Hematopoietic multipotent progenitor cell (in vitro differentiated cells): ENCODE data around the gene PRSS8. TPM values are rescaled to one million over a fixed set of nuclear protein-coding genes. Genes with fewer than 3 reads are reported as not detected.

Experiments used
- DNase-seq, 3 donors: peaks; one replicate each; pipeline ENCODE4 v3.0.0-alpha.2; 2011 to 2015; ENCODE audit warnings: low read depth in 2 of 3, low spot score in 2 of 3
- total RNA-seq: library from RNA; depleted of rRNA; stranded (reverse); fragments of >200 nt; gene quantifications from one replicate; pipeline ENCODE4 v1.2.3, GENCODE V29; 2012

PRSS8 gene
- total RNA-seq, 1 donor: not detected

DNA sequence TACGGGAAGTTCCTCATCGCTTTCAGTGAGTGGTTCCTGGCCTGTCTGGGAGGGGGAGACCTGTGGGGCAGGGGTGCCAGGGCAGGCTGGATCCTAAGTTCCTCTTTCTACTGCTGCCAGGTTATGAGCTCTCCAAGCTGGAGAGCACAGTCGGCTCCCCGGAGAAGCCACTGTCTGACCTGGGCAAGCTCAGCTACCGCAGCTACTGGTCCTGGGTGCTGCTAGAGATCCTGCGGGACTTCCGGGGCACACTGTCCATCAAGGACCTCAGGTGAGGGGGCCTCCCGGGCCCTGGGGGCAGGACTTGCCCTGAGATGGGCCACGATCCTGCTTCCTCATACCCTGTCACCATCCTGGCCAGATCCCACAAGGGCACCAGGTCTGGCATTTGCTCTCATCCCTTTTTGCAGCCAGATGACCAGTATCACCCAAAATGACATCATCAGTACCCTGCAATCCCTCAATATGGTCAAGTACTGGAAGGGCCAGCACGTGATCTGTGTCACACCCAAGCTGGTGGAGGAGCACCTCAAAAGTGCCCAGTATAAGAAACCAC, 5.1 kb downstream of the PRSS8 start:
- DNase-seq: peak in 2 of 3 donors; percentile 71 to 80

DNA sequence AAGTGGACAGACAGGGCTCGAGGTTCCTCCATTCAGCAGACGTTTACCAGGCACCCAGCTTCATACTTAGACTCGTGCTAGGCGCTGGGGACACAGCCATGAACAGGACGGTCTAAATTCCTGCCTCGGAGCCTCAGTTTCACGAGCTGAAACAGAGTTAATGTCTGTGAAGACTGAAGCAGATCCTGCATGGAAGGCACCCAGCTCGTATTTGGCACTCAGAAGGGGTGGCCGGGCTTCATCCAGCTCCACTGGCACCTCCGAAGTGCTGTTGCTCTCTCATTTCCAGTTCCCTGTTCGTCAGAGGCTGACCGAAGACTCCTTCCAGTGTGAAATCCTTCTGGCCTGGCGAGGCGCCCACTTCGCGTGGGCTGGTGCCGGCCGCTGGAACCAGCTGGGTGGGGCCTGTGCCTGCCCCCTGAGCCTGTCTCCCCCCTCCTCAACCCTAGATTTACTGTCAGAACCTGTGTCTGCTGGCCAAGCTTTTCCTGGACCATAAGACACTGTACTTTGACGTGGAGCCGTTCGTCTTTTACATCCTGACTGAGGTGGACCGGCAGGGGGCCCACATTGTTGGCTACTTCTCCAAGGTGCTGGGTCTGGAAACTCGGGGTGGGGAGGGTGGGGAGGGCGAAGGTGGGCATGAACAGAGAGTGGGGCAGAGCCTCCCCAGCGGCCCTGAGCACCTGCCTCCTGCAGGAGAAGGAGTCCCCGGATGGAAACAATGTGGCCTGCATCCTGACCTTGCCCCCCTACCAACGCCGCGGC, 5.8 kb downstream of the PRSS8 start:
- DNase-seq: no peak

DNA sequence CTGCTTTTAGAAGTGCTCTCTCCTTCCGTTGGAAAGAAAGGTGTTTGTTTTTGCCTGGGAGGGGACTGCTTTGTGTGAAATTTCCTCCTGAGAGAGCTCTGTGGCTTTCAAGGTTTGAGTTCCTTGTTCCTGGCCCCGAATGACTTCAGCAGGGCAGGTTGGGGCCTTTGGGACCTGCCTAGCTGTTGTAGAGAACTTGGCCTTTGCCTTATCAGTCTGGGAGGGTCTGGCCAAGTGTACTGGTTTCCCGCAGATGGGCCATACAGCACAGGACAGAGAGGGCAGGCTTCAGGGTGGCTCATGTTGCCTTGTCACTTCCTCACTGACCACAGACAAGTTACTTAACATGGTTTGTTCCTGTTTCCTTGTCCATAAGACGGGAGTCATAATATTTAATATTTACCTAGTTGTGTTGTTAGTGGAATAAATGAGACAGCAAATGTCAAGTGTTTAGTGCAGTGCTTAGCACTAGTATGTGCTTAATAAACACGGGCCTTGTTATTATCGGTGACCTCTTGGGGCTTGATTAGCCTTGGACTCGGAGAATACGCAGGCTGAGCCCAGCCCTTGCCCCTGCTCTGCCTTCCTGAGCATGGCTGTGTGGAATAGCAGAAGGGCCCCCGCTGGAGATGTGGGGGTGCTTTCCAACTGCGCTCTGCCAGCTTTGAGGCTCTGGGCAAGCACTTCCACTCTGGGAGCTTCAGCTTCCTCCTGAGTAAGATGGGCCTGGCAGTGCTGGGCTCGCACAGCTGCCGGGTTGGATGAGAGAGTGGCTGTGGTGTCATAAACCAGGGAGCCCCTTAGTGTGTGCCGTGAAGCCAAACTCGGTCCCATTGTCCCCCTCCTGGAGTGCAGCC, 6.6 kb downstream of the PRSS8 start:
- peak in 2 of 3 donors; percentile 90 to 95 for DNase-seq

DNA sequence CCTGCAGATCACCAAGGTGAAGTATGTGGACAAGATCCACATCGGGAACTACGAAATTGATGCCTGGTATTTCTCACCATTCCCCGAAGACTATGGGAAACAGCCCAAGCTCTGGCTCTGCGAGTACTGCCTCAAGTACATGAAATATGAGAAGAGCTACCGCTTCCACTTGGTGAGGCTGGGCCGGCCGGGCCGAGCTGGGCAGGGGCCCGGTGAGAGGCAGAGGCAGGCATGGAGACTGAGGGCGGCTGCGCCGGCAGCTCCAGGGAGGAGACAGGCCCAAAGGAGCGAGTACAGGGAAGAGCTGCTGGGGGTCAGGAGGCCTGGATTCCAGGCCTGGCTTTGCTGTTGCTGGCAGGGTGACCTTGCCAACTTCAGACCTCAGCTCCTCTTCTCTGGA, 8.3 kb downstream of the PRSS8 start:
- DNase-seq: no peak

DNA sequence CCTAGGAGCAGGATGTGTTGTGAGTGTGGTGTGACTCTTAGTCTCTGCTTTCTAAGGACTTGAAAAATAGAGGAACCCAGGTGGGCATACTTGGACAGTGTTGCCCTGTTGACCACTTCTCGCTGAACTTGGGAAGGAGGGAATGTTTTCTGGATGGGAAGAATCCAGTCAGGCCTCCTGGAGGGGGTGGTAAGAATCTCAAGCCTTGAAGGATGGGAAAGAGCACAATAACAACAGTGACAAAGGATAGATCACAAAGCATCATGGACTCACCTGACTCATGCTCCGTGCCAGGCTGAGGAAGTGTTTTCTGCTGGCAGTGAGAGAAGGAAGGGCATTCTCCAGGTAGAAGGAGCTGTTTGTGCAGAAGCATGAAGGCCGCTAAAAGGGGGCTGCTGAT, 9.7 kb downstream of the PRSS8 start:
- DNase-seq: no peak

DNA sequence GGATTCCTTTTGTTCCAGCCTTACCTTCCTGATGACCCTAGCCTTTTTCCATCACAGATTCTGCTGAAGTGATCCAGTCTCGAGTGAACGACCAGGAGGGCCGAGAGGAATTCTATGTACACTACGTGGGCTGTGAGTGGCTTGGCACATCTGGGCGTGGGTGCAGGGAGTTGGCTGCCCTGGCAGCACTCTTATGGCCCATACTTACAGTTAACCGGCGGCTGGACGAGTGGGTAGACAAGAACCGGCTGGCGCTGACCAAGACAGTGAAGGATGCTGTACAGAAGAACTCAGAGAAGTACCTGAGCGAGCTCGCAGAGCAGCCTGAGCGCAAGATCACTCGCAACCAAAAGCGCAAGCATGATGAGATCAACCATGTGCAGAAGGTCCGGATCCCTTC, 15.4 kb downstream of the PRSS8 start:
- no peak for DNase-seq

DNA sequence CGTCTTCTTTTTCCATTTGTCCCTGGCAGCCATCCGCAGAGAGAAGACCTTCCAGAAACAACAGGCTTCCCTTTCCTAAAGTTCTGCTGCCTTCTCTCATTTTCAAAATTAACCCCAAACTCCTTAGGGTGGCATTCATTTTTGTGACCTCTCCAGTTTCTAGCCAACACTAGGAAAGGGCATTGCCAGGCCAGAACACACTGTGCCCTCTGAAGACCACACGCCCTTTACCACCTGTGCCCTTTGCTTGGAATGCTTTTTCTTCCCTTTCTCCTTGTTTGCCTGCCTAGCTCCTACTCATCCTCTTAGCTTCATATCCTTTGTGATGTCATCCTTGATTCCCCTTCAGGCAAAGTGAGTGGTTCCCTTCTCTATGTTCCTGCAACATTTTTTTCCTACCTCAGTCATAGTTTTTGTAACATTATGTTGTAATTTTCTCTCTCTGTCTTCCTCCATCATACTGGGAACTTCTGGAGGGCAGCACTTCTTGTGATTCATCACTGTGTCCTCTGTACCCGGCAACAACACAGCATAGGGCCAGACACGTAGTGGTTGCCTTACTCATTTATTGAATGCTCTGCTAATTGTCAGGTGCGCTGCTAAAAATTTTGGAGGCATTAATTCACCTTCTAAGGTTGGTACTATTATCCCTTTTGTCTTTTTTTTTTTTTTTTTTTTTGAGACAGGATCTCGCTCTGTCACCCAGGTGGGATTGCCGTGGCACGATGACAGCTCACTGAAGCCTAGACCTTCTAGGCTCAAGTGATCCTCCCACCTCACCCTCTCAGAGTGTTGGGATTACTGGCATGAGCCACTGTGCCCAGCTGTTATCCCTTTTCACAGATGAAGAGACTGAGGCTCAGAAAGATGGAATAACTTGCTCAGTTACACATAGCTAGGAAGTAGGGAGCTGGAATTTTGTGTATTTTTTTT, 17.0 kb downstream of the PRSS8 start:
- DNase-seq: no peak

DNA sequence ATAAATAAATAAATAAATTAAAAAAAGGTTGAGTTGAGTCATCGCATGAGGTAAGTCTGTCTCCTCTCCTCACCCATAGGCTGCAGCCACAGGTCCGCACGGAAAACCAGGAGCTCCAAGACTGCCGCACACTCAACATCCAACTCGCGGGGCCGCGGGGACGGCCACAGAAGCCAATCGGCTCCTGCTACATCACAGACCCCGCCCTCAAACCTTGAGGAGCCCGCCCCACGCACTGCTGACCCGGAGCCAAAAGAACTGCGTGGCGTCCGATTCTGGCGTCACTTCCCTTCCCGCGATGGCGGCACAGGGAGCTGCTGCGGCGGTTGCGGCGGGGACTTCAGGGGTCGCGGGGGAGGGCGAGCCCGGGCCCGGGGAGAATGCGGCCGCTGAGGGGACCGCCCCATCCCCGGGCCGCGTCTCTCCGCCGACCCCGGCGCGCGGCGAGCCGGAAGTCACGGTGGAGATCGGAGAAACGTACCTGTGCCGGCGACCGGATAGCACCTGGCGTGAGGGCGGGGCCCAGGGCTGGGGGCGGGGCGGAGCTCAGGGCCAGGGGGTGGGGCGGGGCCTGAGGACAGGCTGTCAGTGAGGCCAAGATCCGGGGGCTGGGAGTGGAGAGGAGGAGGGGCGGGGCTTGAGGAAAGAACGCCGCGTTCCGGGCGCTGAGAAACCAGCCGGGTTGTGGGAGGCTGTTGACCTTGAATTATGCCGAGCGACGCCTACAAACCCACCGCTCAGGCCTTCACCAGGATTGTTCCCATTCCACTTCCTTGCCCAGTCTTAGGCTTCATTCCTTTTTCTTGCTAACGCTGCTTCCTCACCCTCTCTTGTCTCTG, 17.9 kb downstream of the PRSS8 start, which contains the start of gene KAT8:
KAT8 (plus strand) TSS at position 281 of the 839 bp plus-strand sequence; CDS start at position 299, 18 bp downstream.
- peak; percentile 91 to 99 (median 98) for DNase-seq

DNA sequence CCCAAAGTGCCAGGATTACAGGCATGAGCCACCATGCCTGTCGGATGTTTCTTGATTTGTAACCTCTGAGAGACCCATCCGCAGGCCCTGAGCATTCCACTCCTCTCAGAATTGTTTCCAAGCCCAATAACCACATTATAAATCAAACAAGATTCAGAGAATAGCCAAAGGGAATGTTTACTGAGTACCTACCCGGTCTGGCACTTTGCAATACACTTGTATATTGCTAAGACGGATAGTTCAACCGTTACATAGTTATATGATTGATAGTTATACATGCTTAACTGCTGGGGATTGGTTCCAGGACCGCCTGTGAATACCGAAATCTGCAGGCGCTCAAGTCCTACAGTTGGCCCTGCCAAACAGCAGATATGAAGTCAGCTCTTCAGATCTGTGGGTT, 21.1 kb downstream of the PRSS8 start:
- DNase-seq: no peak

DNA sequence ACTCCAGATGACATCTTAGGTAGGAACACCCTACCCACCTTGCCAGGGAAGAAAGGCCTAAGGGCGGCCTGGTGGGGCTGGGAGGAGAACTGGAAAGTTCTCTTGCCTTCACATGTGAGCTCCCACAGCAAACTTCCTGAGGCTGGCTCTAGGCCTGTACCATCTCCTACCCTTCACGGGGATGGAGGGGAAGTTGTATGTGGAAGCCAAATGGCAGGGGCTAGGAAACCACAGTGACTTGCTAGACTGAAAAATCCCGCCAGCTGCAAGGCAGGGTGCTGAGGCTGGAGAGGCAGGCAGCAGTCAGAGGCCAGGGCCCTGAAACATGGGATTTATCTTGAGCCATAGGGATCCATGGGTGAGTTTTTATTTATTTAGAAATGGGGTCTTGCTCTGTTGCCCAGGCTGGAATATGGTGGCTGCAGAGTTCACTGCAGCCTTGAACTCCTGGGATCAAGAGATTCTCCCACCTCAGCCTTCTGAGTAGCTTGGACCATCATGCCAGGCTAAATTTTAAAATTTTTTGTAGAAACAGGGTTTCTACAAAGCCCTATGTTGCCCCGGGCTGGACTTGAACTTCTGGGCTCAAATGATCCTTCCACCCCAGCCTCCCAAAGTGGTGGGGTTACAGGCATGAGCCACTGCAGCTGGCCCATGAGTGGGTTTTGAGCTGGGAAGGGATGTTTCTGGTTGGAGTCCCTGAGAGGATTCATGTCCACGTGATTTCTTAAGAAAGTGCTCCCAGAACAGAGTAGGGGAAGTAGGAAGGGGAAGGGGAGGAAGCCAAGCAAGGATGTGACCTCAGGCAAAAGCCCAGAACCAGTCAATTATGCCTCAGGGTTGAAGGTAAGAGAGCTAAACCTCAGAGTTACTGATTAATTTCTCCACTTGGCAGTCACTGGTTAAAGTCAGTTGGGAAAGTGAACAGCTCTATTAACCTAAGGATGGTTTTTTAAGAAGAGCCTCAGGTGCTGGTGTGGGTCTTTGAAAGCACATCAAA, 22.1 kb downstream of the PRSS8 start:
- peak in 2 of 3 donors; percentile 71 to 85 for DNase-seq

DNA sequence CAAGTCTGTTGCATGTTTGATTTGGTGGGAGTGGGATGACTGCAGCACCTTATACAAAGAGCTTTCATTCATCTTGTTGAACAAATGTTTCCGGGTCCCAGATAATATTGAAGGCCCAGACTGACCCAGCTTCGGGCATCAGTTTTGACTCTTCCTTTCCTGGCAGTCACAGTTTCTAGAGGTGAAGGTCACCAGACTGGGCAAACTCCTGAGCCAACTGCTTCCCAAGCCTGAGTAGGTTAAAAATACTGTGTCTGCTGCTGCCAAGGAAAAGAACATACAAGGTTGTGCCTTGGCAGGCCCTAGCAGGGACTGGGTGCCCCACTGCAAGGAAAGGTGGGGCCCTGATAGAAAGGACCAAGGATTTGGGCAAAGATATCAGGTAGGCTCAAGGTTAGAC, 22.8 kb downstream of the PRSS8 start:
- DNase-seq: no peak

DNA sequence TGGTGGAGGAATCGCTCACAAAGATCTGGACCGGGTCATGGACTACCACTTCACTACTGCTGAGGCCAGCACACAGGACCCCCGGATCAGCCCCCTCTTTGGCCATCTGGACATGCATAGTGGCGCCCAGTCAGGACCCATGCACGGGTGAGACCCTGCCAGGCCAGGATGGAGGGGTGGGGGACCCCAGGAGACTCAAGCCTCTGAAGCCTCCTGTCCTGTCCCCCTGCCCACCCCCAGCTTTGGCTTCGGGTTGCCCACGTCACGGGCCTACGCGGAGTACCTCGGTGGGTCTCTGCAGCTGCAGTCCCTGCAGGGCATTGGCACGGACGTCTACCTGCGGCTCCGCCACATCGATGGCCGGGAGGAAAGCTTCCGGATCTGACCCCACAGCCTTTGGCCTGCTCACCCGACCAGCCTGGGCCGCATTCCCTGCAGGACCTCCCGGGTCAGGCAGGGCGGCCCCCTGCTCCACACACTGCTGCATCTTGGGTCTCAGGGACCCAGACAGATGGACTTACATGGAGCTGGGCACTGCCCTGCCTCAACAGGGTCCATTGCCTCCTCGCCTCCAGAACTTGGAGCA, 23.6 kb downstream of the PRSS8 start:
- DNase-seq: no peak

DNA sequence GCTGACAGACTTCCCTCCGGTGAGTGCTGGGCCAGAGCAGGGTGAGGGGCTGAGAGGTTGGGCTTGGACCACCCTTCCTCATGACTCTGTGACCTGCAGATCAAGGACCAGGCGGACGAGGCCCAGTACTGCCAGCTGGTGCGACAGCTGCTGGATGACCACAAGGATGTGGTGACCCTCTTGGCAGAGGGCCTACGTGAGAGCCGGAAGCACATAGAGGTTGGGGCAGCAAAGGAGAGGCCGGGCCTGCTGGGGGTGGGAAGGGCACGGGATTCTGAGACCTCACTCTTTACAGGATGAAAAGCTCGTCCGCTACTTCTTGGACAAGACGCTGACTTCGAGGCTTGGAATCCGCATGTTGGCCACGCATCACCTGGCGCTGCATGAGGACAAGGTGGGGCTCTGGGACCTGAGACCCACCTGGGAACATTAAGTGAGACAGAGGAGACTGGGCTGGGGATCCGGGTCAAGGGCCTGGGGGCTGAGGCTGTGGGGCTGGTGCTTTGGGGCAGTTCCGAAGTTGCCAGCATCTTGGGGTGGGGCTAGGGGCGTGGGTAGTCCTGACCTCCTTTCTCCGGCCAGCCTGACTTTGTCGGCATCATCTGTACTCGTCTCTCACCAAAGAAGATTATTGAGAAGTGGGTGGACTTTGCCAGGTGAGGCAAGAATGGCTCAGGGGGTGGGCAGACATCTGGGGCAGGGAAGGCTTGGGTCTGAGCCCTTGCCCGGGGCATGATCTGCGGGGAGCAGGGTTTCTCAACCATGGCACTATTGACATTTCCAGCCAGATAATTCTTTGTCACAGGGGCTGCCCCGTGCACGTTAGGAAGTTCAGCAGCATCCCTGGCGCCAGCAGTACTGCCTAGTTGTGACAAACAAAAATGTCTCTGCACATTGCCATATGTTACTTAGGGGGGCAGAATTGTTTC, 25.2 kb downstream of the PRSS8 start:
- no peak for DNase-seq

DNA sequence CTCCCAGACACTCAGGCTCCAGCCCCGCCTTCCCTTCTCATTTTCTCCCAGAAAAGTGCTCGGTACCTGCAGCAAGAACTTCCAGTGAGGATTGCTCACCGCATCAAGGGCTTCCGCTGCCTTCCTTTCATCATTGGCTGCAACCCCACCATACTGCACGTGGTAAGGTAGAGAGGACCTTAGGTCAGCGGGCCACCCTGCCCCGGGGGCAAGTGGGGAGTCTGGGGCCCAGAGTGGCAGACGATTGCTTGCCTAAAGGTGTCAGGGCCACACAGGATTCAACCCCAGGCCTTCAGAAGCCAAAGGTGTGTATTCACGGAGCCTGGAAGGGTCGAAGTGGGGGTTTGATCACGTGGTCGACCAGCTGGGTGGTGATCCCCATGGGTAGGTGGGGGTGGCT, 25.9 kb downstream of the PRSS8 start:
- DNase-seq: no peak

DNA sequence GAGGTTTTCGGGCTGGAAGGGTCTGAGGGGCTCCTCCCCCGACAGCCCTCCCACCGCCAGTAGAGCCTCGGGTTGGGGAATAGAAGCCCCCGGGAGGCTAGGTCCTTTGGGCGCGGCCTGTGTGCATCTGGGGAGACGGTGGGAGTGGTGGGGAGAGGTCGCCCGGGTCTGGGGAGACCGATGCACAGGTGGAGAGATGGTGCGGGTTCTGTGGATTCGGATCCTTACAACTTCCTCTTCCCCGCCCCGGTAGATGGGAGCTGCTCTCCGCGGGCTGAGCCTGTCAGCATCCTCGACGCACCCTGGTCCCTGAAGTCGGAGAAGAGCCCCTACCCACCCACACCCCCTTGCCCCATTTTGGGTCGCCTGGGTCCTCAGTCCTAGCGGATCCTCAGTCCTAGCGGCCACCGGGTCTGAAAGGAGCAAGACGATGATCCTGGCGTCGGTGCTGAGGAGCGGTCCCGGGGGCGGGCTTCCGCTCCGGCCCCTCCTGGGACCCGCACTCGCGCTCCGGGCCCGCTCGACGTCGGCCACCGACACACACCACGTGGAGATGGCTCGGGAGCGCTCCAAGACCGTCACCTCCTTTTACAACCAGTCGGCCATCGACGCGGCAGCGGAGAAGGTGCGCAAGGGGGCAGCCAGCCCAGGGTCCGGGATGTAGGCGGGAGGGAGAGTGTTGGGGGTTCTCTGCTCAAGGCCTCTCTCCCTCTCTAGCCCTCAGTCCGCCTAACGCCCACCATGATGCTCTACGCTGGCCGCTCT, 26.6 kb downstream of the PRSS8 start:
- DNase-seq: no peak
